Stimulated activated CD4-positive, alpha-beta T cell treated with anti-CD3 and anti-CD28 coated beads, Interleukin-12 subunit alpha, Interleukin-12 subunit beta, amount 100 ng/mL, for 4 hours (primary cell): Measurements from ENCODE around the gene CBX6.

ENCODE experiments used
- DNase-seq: peaks from one replicate; pipeline ENCODE4 v3.0.0-alpha.2; 2020

CBX6 gene

GRCh38 chr22:38872831-38873248, 824 bp upstream of the CBX6 start:
- DNase-seq = no peak

GRCh38 chr22:38871360-38872171, 450 bp downstream of the CBX6 start:
- peak; percentile 39 for DNase-seq

- DNase-seq = no peak
Measured at GRCh38 chr22:38870791-38871359, 1.1 kb downstream of the CBX6 start.

DNA sequence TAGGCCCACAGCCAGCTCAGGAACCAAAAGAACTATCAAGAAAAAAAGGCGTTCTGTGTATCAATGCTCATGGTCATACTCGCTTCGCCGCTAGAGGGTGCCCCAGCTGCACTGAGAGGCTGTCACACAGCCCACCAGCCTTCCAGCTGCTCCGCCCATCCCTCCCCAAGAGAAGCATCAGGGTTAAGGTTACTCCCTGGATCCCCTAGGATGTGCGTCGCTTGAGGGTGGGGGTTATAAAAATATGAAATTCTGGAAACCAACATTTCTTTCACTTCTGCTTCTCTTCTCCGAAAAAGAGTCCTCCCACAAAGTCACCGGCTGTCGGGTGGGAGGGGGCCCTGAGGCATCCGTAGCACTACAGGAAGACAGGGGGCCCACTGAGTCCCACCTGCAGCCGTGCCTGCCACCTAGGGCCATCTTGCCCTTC, 1.7 kb downstream of the CBX6 start:
- DNase-seq = peak; percentile 90

DNA sequence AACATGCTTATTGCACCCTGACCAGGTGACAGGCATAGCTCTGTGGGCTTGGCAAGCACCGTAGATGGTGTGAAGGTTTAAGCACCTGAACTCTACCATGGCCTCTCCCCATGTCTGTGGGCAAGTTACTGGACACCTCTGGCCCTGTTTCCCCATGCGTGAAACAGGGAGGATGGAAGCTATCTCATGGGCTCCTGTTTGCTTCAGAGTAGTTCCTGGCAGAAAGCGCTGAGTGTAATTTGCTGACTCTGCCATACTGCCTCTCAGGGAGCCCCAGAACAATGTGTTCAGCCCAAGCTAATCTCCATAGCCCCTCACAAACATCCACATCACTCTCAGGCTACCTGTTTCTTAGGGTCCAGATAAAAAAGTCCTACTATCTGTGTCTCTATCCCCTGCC, 2.4 kb downstream of the CBX6 start:
- DNase-seq = no peak

DNA sequence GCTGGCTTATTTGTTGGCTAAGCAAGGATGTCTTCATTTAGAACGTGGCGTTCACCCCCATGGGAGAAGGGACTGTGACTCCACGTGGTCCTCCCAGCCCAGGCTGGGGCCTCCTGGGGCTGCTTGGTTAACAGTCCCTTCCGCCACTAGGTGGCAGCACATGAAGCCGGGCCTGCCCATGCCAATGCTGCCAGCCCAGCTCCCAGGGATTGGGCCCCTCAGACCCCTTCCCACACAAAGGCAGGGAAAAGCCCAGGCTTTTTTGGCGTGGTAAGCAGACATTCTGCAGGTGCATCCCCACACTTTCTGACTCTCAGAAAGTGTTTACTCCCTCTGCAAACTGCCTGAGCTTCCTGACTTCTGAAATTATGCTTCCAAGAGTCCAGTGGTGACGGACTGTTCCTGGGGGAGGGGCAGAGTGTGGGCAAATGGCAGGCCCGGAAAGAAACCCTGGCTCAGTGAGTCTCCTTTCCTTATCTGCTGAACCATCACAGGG, 3.1 kb downstream of the CBX6 start:
- DNase-seq = peak; percentile 88

- DNase-seq = no peak
Measured at GRCh38 chr22:38868286-38868721, 3.7 kb downstream of the CBX6 start.

DNA sequence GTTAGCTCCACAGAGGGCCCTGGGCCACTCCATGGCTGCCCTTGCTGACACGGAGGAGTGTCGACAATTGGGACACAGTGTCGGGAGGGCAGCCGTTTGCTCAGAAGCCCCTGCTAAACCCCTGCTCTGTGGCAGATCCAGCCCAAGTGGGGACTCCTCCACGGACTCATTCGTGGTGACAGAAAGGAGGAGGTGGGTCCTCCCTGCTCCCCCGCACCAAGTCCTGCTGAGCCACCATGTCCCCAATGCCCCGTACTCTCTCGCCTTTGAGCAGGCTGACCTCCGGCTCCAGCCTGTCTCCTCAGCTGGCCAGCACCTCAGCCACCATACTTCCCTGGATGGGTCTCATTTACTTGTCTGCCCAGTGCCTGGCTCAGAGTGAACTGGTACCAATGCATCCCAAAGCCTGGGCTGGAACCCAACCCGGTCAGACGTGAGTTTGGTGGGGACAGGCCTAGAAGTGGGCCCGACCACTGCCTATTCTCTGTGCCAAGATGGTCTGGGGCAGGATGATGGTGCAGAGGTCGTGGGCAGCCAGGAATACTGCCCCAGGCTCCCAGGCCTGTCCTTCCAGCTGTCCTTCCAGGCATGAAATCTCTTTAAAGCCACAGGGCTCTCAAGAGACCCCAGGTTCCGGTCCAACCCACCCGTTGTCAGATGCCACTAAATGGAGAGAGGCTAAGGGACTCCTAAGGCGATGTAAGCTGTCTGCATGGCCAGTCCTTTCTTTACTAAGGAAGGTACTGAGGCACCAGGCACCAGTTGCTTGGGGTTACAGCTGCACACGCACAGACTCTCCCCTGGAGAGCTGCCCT, 4.3 kb downstream of the CBX6 start:
- DNase-seq = no peak

DNA sequence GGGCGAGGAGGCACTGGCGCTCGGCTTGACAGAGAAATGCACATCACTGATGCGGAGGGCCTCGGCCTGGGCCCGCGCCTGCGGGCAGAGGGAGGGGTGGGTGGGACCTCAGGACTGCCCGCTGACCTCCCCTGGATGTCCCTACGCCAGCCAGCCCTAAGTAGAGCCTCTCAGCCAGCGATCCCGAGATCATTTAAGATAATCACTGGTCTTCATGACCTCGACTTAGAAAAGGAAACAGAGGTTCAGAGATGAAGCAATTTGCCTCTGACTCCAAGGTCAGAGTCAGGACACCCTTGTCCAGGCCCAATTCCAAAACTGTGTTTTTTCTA, 4.9 kb downstream of the CBX6 start:
- DNase-seq = no peak

DNA sequence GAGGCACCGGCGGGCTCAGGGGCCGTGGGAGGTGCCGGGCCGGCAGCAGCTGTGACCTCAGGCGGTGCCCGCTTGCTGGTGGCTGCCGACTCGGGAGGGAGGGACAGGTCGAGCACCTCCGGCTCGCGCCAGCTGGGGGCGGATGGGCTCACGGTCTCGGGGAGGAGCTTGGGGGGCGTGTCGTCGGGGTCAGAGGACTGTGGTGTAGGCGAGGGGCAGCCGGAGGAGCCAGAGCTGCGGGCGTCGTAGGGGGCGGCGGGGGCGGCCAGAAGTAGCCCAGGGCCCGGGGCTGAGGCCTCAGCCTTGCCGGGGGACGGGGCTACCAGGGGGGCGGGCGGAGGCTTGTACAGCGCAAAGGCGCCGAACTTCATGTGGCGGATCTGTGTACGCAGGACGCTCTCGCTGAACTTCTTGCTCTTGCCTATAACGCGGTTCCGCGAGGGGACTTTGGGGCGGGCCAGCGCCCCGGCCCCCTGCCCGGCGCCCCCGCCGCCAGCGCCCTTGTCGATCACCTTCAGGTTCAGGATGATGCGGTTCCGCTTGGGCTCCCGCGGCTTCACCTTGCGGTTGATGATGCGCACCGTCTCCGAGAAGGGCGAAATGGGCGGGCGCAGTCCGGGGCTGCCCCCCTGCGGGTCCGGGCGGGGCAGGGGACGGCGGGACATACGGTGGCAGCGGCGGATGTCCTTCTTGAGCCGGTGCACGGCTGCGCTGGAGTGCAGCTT, 5.5 kb downstream of the CBX6 start:
- no peak for DNase-seq

GRCh38 chr22:38866024-38866398, 6.0 kb downstream of the CBX6 start:
- no peak for DNase-seq

- no peak for DNase-seq
Measured at GRCh38 chr22:38865201-38866023, 6.6 kb downstream of the CBX6 start.

DNA sequence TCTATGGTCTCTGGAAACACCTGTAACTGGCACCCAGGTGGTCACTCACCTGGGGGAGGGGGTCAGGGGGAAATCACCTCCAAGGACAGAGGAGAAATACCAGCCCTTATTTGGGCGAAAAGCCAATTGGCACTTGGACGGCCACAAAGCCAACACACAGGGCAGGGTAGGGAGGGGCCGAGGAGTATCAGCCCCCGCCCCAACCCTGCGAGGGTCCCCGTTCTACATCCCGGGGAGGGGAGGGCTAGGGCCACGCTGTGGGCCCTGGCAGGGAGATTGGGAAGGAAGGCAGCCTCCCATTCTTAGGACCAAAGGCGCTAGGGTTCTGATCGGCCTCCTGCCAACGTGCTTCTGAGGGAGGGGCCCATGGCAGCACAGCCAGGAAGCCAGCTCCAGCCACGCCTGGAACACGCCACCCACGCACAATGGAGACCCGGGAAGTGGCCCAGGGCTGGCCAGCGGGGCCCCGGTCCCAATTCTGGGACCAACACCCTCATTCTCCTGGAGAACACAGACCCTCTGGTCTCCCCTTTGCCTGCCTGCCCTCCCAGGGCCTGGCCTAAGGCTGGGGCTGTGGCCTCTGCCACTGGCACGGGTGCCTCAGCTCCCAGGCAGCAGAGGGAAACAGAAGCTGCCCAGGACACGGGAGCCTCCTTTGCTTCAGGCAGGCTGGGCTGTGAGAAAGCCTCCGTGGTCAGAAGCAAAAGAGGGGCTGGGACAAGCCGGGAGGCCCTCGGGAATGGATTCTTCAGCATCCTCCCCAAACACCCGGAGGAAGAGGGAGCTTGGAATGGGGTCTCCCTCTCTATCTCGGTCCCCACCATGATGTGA, 7.4 kb downstream of the CBX6 start:
- DNase-seq = no peak

DNA sequence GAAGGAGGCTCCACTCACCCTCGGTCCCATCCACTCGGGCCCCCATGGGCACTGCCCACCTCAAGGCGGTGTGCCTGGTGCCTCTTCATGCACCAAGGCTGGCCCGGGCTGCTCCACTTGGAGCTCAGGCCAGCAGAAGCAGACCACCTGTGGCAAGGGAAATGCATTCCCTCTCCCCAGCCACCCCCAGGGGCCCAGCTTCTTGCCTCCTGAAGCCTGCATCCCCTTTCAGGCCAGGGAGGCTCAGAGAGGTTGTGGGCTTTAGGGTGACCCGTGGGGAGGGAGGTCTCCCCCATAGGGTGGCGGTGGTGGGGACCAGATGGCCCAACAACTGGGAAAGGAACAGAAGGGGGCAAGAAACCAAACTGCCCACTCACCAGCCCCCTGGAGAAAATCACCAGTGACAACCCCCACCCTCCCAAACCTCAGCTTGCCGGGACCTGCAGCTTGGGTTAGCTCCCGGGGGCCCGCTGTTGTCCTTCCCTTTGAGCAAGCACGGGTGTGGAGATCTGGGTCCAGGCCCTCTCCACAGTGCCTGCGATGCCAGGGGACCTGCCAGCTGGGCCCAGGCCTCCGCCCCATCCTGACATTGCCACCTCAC, 8.4 kb downstream of the CBX6 start:
- DNase-seq = no peak

DNA sequence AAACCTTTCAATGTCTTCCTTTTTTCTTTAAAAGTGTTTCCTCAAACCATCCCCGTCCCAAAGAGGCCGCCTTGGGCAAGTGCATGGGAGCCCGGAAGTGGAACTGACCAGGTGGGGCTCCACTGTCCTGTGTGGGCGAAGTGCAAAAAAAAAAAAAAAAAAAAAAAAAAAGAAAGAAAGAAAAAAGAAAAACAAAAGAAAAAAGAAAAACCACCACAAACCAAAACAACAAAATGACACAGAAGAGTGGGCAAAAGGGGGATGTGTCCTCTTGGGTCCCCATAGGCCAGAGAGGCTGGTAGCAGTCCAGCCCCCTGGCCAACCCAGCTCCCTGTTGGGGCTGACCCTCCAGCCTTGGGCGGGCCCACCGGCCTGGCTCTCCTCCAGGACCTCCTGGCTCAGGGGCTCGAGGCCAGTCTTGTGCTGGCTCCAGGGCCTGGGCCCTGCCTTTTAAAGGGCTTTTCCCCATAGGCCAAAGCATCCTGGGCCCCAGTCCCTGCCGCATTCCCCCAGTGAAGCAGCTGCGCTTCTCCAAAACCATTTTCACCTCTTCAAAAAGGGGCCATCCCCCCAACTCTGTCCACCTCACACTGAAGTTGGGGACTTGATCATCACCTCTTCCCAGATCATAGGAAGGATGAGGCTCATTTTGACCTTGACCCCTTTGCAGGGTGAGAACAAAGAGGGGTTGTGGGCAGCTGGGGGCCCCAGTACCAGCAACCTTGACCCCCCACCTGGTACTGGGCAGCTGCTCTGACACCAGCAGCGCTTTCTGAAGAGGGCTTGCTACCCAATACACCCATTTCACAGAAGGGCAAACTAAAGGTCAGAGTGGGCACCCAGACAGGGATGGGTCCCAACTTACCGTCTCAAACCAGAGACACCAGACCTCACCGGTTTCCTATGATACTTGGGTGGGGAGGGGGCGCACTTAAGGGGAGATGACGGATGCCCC, 9.4 kb downstream of the CBX6 start:
- DNase-seq = no peak

- DNase-seq = no peak
Measured at GRCh38 chr22:38861927-38862326, 10.1 kb downstream of the CBX6 start.

- no peak for DNase-seq
Measured at GRCh38 chr22:38861170-38861876, 10.7 kb downstream of the CBX6 start.

- no peak for DNase-seq
Measured at GRCh38 chr22:38860283-38861169, 11.5 kb downstream of the CBX6 start.
